ENCODE measurements around the gene RCAN3.

RCAN3 gene

GRCh38 chr1:24502065-24502708 is 449 bp upstream of the RCAN3 start (continued):
- TF ChIP-seq PRDM10 (tag by site-specific recombination; IDR thresholded peaks at IDR 0.05) (no peak; the same call in 1 of the 2 replicates), ZNF433 (tag by site-specific recombination; IDR thresholded peaks at IDR 0.05; ENCODE audit: low read depth) (no peak), GLI2 (tag by site-specific recombination; IDR thresholded peaks at IDR 0.05; ENCODE audit: borderline replicate concordance, low read depth) (no peak), ZFP37 (tag by site-specific recombination; IDR thresholded peaks at IDR 0.05) (no peak), ZNF23 (tag by site-specific recombination; IDR thresholded peaks at IDR 0.05; ENCODE audit: borderline replicate concordance) (no peak), ZNF248 (tag by site-specific recombination; IDR thresholded peaks at IDR 0.05) (no peak), ZNF362 (tag by site-specific recombination; IDR thresholded peaks at IDR 0.05) (no peak), ZNF184 (tag by site-specific recombination; IDR thresholded peaks at IDR 0.05) (no peak), ZNF280D (tag by site-specific recombination; IDR thresholded peaks at IDR 0.05) (no peak), ZBTB49 (tag by site-specific recombination; IDR thresholded peaks at IDR 0.05; ENCODE audit: low read depth) (no peak), GLIS2 (tag by site-specific recombination; IDR thresholded peaks at IDR 0.05) (no peak), KLF10 (tag by site-specific recombination; IDR thresholded peaks at IDR 0.05) (no peak), SP2 (tag by site-specific recombination; IDR thresholded peaks at IDR 0.05) (peak; percentile 74), ZNF24 (tag by site-specific recombination; IDR thresholded peaks at IDR 0.05) (0 out of 2 replicates have a peak, but pooled peaks have one; percentile 18), ZNF169 (tag by site-specific recombination; IDR thresholded peaks at IDR 0.05) (no peak), ZNF513 (tag by site-specific recombination; IDR thresholded peaks at IDR 0.05) (no peak), FEZF1 (tag by site-specific recombination; IDR thresholded peaks at IDR 0.05) (no peak), ZNF214 (tag by site-specific recombination; IDR thresholded peaks at IDR 0.05; ENCODE audit: borderline replicate concordance) (no peak), ZBTB8A (tag by site-specific recombination; IDR thresholded peaks at IDR 0.05) (peak; percentile 65), ZNF114 (tag by site-specific recombination; IDR thresholded peaks at IDR 0.05) (no peak), GLIS1 (tag by site-specific recombination; IDR thresholded peaks at IDR 0.05) (no peak), ZNF514 (tag by site-specific recombination; IDR thresholded peaks at IDR 0.05) (no peak), HIC1 (tag by site-specific recombination; IDR thresholded peaks at IDR 0.05) (no peak; the same call in 1 of the 2 replicates), ZNF10 (tag by site-specific recombination; IDR thresholded peaks at IDR 0.05) (peak; percentile 70), MZF1 (tag by site-specific recombination; IDR thresholded peaks at IDR 0.05; ENCODE audit: borderline replicate concordance) (no peak), ZNF521 (tag by site-specific recombination; IDR thresholded peaks at IDR 0.05) (no peak)

Data from HEK293 (cell line).